ENCODE measurements around the gene MIP.
"Not testable (repeated sequence)": the region's sequence is repeated elsewhere in the genome, so short reads cannot be mapped to it uniquely, and the experiment has no call there.

GRCh38 chr12:56494481-56494880 lies 40.0 kb upstream of the MIP start:
- not testable (repeated sequence) for TF ChIP-seq CTCF (IDR thresholded peaks at IDR 0.05; ENCODE audit: low read depth, low read length, poor library complexity, severe bottlenecking); EZH2phosphoT487 (IDR thresholded peaks at IDR 0.05; ENCODE audit: borderline replicate concordance, low read length)
